ENCODE results near the gene FAM171A1.
"Not testable (repeated sequence)": the region's sequence is repeated elsewhere in the genome, so short reads cannot be mapped to it uniquely, and the experiment has no call there.

The FAM171A1 gene

DNA sequence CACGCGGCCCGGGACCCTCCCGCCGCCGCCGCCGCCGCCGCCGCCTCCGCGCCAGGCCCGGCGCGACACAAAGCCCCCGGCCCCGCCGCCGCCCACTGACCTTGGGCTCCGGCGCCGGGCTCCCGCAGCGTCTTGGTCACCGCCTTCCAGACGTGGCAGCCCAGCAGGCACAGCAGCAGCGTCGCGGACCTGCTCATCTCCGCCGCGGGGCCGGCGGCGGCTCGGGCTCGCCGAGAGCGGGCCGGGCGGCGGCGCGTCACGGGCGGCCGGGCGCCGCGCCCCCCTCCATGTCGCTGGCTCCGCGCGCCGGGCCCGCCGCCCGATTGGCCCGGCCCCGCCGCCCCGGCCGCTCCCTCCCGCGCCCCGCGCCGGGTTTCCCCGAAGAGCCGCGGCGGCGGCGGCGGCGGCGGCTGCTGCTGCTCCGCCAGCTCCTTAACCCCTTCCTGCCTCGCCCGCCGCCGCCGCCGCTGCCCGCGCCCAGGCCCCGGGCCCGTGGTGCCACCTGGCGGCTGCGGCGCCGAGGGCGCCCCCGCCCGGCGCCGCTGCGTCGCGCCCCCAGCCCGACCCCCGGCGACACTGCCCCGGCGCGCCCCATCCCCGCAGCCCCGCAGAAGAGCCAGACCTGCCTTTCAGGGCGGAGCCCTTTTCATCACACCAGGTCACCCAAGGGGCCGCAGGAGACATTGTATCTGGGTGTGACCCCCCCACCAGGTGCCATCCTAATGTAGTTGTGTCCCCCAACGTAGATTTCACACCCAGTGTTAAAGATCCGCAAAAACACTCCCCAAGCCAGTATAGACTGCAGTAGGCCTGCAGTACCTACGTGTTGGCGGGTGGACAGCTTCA is at the start of gene FAM171A1:
Gene FAM171A1 (minus strand): TSS at position 434 of the 846 bp plus-strand sequence. CDS start 237 bp downstream, at position 197.
- DNase-seq (ENCODE audit: low read depth): peak; percentile 45

DNA sequence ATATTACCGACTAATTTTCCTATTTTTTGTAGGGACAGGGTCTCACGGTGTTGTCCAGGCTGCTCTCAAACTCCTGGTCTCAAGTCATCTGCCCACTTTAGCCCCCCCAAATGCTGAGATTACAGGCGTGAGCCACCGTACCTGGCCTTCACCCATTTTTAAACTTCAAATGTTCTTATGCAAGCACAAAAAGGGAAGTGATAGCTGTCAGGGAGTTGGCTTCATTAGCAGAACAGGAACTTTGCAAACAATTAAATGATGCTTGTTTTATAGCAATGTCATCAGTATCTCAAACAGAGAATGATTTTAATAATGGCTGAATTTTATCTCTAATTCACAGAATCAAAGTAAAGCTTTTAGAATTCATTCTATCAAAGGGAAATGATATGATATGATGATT is 49.8 kb upstream of the FAM171A1 start:
- DNase-seq (ENCODE audit: low read depth): no peak

DNA sequence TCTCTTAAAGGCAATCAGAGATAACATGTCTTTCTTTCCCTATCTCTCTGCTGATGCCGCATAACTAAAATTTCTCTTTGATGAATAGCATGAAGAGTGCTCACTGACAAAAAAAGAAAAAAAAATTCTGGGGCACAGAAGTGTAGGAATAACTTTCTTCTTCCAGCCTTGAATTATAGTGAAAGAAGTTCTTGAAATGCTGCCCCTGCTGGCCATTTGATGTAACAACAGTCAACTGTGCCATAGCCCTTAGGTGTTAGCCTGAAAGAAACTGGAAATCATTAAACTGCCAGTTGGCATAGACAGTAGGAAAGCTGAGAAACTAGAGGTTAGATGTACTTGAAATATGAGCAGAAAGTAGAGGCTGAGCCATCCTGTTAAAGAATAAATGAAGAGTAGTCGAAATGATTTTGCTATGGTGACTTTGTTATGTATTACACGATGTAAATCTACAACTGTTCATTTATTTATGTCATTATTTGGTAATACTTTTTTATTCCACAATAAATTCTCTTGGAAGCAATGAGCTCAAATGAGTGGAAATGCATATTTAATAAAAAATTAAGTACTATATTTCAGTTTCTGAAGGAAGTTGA is 48.3 kb upstream of the FAM171A1 start:
- DNase-seq (ENCODE audit: low read depth): no peak

DNA sequence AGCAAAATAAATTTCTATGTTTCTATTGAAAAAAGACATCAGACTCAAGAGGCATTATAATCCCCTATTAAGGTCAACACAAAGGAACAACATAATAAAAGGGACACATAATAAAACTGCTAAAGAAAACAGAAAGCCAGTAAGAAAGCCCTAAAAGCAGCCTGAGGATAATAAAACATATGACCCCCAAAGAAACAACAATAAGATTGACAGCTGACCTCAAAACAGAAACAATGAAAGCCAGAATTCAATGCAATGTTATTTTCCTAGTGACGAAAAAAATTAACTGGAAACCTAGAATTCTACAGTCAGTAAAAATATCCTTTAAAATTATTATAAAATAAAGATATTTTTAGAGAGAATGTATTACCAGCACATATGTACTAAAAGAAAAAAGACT is 44.9 kb upstream of the FAM171A1 start:
- no peak for DNase-seq (ENCODE audit: low read depth)

DNA sequence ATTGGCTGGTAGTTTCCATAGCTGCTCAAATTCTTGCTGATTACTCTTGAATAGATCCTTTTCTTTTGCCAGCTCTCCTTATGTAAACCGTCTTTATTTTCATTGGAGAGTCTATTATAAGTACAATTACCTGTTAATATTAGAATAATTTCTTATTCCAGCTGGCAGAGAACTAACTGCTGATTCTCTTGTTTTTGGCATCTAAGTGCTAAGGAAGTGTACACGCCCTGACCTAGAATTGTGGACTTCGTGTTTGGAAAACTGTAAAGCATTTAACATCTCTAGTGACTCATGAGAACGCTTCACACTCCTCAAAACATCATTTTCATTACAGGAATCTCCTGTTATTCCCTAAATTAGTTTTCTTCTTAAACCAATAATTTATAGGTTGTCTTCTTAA is 39.9 kb upstream of the FAM171A1 start:
- no peak for DNase-seq (ENCODE audit: low read depth)

DNA sequence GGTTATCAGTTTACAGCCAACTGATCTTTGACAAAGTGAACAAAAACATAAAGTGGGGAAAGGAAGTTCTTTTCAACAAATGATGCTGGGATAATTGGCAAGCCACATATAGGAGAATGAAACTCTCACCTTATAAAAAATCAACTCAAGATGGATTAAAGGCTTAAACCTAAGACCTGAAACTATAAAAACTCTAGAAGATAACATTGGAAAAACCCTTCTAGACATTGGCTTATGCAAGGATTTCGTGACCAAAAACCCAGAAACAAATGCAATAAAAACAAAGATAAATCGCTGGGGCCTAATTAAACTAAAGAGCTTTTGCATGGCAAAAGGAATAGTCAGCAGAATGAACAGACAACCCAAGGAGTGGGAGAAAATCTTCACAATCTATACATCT is 38.3 kb upstream of the FAM171A1 start:
- not testable (repeated sequence) for DNase-seq (ENCODE audit: low read depth)

- DNase-seq (ENCODE audit: low read depth): no peak
Observed at GRCh38 chr10:15408557-15408956, 37.5 kb upstream of the FAM171A1 start.

DNA sequence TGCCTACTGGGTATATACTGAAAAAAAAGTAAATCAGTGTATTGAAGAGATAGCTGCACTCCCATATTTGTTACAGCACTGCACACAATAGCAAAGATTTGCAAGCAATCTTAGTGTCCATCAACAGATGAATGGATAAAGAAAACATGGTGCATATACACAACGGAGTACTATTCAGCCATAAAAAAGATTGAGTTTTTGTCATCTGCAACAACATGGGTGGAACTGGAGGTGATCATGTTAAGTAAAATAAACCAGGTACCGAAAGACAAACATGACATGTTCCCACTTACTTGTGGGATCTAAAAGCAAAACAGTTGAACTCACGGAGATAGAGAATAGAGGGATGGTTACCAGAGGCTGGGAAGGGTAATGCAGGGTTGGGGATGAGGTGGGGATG is 34.2 kb upstream of the FAM171A1 start:
- DNase-seq (ENCODE audit: low read depth): no peak

- DNase-seq (ENCODE audit: low read depth): no peak
Observed at GRCh38 chr10:15401382-15401781, 30.3 kb upstream of the FAM171A1 start.

GRCh38 chr10:15400461-15400860 is 29.4 kb upstream of the FAM171A1 start:
- not testable (repeated sequence) for DNase-seq (ENCODE audit: low read depth)

GRCh38 chr10:15399060-15399661 is 28.1 kb upstream of the FAM171A1 start:
- DNase-seq (ENCODE audit: low read depth): no peak

DNA sequence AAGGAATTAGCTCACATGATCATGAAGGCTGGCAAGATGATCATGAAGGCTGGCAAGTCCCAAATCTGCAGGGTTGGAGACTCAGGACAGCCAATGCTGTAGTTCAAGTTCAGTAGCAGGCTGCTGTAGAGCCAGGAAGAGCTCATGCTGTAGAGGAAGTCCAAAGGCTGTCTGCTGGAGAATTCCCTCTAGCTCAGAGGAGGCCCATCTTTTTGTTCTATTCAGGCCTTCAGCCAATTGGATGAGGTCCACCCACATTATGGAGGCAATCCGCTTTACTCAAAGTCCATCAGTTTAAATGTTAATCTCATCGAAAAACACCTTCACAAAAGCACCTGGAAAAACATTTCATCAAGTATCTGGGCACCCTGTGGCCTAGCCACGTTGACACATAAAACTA is 24.8 kb upstream of the FAM171A1 start:
- no peak for DNase-seq (ENCODE audit: low read depth)

DNA sequence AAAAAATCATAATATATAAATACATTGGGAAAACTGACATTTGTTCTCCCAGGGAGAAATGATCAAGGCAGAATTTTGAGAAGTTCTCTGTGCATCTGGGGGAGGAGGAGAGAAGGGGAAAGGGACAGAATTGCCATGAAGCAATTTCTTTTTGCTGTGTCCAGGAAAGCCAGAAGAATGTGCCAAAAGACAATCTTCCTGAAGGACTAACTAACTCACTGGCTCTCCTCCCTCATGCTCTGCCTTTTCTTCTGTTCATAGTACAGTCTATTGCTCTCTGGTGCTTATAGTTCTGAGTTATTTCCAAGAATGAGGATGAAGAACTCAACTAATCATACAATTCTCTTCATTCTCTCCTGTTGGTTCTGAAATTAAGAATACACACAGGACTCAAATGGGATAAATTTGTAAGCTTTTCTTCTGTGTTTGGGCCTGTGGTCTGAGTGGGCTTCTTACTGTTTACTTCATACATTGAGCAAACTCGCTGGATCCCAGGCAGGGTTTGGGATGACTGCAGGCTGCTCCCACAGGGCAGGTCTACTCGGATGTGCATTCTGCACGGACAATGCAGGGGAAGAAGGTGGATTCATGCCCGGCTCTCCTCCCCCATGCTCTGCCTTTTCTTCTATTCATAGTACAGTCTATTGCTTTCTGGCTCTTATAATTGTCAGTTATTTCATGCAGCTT is 22.2 kb upstream of the FAM171A1 start:
- no peak for DNase-seq (ENCODE audit: low read depth)

GRCh38 chr10:15391491-15391890 is 20.4 kb upstream of the FAM171A1 start:
- DNase-seq (ENCODE audit: low read depth): no peak

DNA sequence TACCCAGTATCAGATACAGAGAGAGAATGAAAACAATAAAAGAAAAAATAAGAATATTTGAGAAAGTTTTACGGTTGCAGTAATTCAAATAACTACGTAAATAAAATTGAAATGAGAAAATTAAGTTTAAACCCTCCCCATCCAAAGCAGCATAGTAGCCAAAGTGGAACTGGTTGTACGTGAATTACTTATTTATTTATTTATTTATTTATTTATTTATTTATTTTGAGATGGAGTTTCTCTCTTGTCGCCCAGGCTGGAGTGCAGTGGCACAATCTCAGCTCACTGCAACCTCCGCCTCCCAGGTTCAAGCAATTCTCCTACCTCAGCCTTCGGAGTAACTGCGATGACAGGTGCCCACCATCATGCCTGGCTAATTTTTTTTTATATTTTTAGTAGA is 17.1 kb upstream of the FAM171A1 start:
- DNase-seq (ENCODE audit: low read depth): not testable (repeated sequence)

GRCh38 chr10:15387021-15387420 is 15.9 kb upstream of the FAM171A1 start:
- no peak for DNase-seq (ENCODE audit: low read depth)

DNA sequence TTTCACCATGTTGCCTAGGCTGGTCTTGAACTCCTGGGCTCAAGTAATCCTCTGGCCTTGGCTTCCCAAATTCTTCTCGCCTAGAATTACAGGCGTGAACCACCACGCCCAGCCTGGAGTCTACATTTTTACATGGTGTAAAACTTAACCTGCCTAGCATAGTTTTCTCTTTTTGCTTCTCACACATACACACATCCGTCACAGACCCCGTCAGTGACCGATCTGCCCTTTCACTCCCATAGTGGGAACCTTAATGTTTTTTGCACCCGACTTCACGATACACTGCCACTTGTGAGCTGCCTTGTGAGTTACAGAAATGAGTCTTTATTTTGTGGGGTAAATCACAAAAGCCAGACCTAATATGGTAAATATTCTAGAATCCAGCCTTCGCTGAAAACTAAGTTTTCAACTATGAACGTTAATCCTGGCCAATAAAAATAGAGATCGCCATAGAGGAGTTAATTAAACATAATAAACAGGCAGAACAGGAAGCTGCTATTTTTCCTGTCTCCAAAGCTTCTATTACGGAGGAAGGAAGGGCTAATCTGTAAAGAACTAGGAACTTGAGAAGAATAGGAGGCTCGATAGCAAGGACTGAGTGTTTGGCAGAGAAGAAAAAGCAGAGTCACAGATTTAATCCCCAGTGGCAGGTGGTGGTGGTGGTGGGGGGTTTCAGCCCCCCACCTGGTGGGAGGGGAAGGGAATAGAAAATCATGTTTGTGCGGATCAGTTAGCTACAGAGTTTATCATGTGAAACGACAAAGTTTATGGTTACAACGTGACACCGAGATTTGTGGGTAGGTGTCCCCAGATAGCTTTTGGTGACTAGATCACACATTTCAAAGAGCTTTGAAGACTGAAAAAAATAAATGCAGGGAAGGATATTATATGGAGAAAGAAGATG is 14.7 kb upstream of the FAM171A1 start:
- no peak for DNase-seq (ENCODE audit: low read depth)

- no peak for DNase-seq (ENCODE audit: low read depth)
Observed at GRCh38 chr10:15381420-15381819, 10.3 kb upstream of the FAM171A1 start.

GRCh38 chr10:15379078-15379477 is 8.0 kb upstream of the FAM171A1 start:
- no peak for DNase-seq (ENCODE audit: low read depth)

DNA sequence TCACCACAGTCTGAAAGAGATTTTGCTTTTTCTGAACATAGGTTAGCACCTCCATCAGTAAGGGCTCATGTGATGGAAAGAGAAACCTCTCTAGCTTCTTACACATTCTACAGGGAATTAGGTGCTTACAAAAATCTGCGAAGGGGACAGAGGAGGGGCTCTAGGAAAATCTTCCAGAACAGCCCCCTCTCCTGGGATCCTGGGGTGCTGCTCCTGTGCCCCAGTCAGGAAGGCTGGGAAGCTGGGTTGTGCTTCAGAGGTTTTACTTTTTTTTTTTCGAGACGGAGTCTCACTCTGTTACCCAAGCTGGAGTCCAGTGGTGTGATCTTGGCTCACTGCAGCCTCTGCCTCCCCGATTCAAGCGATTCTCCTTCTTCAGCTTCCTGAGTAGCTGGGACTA is 7.5 kb upstream of the FAM171A1 start:
- DNase-seq (ENCODE audit: low read depth): no peak

DNA sequence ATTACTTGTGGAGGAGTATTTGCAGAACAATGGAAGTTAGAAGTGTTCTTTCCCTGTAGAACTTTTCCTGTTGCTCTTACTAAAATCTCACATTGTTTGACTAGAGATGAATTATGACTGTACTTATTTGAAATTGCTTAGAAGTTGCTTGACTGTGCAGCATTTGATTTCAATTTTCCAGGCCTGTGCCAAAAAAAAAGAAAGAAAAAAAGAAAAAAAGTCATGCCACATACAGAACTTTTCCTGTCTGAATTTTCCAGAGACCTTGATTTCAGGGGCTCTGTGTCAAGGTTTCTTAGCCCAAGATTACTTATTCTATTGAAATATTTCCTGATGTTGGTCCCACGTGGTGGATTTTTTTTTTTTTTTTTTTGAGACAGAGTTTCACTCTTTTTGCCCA is 3.5 kb upstream of the FAM171A1 start:
- DNase-seq (ENCODE audit: low read depth): no peak

DNA sequence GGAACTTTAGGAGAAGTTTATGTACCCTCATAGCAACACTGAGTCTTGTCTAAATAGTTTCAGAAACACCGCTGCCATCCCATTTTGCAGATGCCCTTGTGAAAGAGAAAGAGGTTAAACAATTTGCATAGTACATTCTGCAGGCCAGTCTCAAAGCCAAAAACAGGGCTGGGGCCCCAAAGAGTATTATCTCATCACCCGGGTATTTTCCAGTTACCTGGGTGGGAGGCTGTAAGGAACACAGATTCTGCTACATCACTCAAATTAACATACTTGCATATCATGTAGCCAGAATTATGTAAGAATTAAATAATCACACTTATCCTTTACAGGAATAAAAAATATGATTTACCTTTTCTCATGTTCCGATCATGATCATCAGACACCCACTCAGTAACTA is 3.1 kb upstream of the FAM171A1 start:
- DNase-seq (ENCODE audit: low read depth): no peak

Data from stimulated activated CD4-positive, alpha-beta T cell treated with anti-CD3 and anti-CD28 coated beads, Interleukin-2, amount 100 ng/mL, for 4 hours (primary cell).